H9 (cell line): ENCODE data around the gene EIF3A. TPM values are rescaled to one million over a fixed set of nuclear protein-coding genes. Genes with fewer than 3 reads are reported as not detected.

ENCODE experiments used
- DNase-seq: peaks from one replicate; pipeline ENCODE4 v3.0.0-alpha.2; 2017
- H2AFZ ChIP-seq: one replicate; pipeline ENCODE4 v1.6.1; 2013; ENCODE audit warnings: mild to moderate bottlenecking, low read length, control low read depth, moderate library complexity
- H2AK5ac ChIP-seq: 2 replicates; pipeline ENCODE4 v1.6.1; 2013; ENCODE audit warnings: low read length, control low read depth, mixed read lengths; ENCODE audit not compliant: insufficient read length
- H2BK120ac ChIP-seq: one replicate; pipeline ENCODE4 v1.6.1; 2013; ENCODE audit warnings: low read depth, mild to moderate bottlenecking, low read length, control low read depth, inconsistent platforms; ENCODE audit not compliant: poor library complexity, severe bottlenecking
- H2BK12ac ChIP-seq: 2 replicates; pipeline ENCODE4 v1.6.1; 2013; ENCODE audit warnings: low read length, control low read depth, mixed read lengths, low read depth; ENCODE audit not compliant: insufficient read length
- H2BK15ac ChIP-seq: 2 replicates; pipeline ENCODE4 v1.6.1; 2013; ENCODE audit warnings: low read depth, low read length, control low read depth
- H2BK20ac ChIP-seq: one replicate; pipeline ENCODE4 v1.6.1; 2013; ENCODE audit warnings: low read depth, mild to moderate bottlenecking, low read length, control low read depth, inconsistent platforms; ENCODE audit not compliant: poor library complexity, severe bottlenecking
- H2BK5ac ChIP-seq: 2 replicates; pipeline ENCODE4 v1.6.1; 2013; ENCODE audit warnings: low read length, control low read depth, mixed read lengths; ENCODE audit not compliant: insufficient read length
- H3K14ac ChIP-seq: 2 replicates; pipeline ENCODE4 v1.6.1; 2013; ENCODE audit warnings: low read length, control low read depth; ENCODE audit not compliant: insufficient read depth
- H3K18ac ChIP-seq: 2 replicates; pipeline ENCODE4 v1.6.1; 2013; ENCODE audit warnings: low read depth, mild to moderate bottlenecking, mixed read lengths, low read length, control low read depth; ENCODE audit not compliant: insufficient read length
- H3K23ac ChIP-seq: 2 replicates; pipeline ENCODE4 v1.6.1; 2013; ENCODE audit warnings: low read length, control low read depth, mixed read lengths, low read depth; ENCODE audit not compliant: insufficient read length
- H3K23me2 ChIP-seq: 2 replicates; pipeline ENCODE4 v1.6.1; 2013; ENCODE audit warnings: low read depth, mild to moderate bottlenecking, mixed read lengths, low read length, control low read depth; ENCODE audit not compliant: insufficient read length, poor library complexity, severe bottlenecking
- H3K27ac ChIP-seq: 2 replicates; pipeline ENCODE4 v1.5.1; 2013; ENCODE audit warnings: low read length, control low read depth, mixed read lengths, low read depth; ENCODE audit not compliant: insufficient read length
- H3K27me3 ChIP-seq: 2 replicates; pipeline ENCODE4 v1.6.1; 2013; ENCODE audit warnings: low read length, control low read depth, inconsistent platforms; ENCODE audit not compliant: insufficient read depth
- H3K4ac ChIP-seq: 2 replicates; pipeline ENCODE4 v1.6.1; 2013; ENCODE audit warnings: low read depth, mild to moderate bottlenecking, control low read depth, inconsistent platforms, low read length, moderate library complexity
- H3K4me1 ChIP-seq: 2 replicates; pipeline ENCODE4 v1.6.1; 2013; ENCODE audit warnings: low read length, control low read depth, inconsistent platforms; ENCODE audit not compliant: insufficient read depth
- H3K4me2 ChIP-seq: 2 replicates; pipeline ENCODE4 v1.6.1; 2013; ENCODE audit warnings: low read length, control low read depth, mixed read lengths; ENCODE audit not compliant: insufficient read length, insufficient read depth
- H3K56ac ChIP-seq: 2 replicates; pipeline ENCODE4 v1.6.1; 2013; ENCODE audit warnings: low read depth, mild to moderate bottlenecking, mixed read lengths, low read length, control low read depth; ENCODE audit not compliant: insufficient read length
- H3K79me1 ChIP-seq: 2 replicates; pipeline ENCODE4 v1.6.1; 2013; ENCODE audit warnings: low read depth, mild to moderate bottlenecking, moderate library complexity, low read length, control low read depth, inconsistent platforms; ENCODE audit not compliant: insufficient read depth, poor library complexity, severe bottlenecking
- H3K79me2 ChIP-seq: 2 replicates; pipeline ENCODE4 v1.6.1; 2013; ENCODE audit warnings: low read length, control low read depth, inconsistent platforms; ENCODE audit not compliant: insufficient read depth
- H3K9ac ChIP-seq: 2 replicates; pipeline ENCODE4 v1.6.1; 2013; ENCODE audit warnings: low read length, control low read depth, mixed read lengths; ENCODE audit not compliant: insufficient read length; ENCODE audit errors: extremely low read depth
- H3K9me3 ChIP-seq: one replicate; pipeline ENCODE4 v1.6.1; 2013; ENCODE audit warnings: low read depth, low read length, inconsistent platforms; ENCODE audit not compliant: control insufficient read depth
- H3T11ph ChIP-seq: one replicate; pipeline ENCODE4 v1.6.1; 2013; ENCODE audit warnings: mild to moderate bottlenecking, low read length, control low read depth, inconsistent platforms
- H4K20me1 ChIP-seq: one replicate; pipeline ENCODE4 v1.6.1; 2013; ENCODE audit not compliant: control insufficient read depth, insufficient read length, insufficient read depth
- H4K5ac ChIP-seq: 2 replicates; pipeline ENCODE4 v1.6.1; 2013; ENCODE audit warnings: low read depth, mild to moderate bottlenecking, mixed read lengths, low read length, control low read depth; ENCODE audit not compliant: insufficient read length
- H4K8ac ChIP-seq: replicated peaks from 2 replicates; pipeline ENCODE4 v1.6.1; 2013; ENCODE audit warnings: low read length, control low read depth, mixed read lengths, low read depth; ENCODE audit not compliant: insufficient read length
- H4K91ac ChIP-seq: 2 replicates; pipeline ENCODE4 v1.6.1; 2013; ENCODE audit warnings: low read depth, mild to moderate bottlenecking, moderate library complexity, mixed read lengths, low read length, control low read depth; ENCODE audit not compliant: insufficient read length
- H3K27ac Mint-ChIP-seq, 3 experiments: 2 replicates in 2 of 3; 3 replicates in 1 of 3; pipeline ENCODE4 v1.8.0; 2020 to 2021; ENCODE audit warnings: mixed read lengths in 3 of 3, mild to moderate bottlenecking in 1 of 3, moderate library complexity in 1 of 3
- H3K27me3 Mint-ChIP-seq: 2 replicates; pipeline ENCODE4 v1.8.0; 2021; ENCODE audit warnings: low read depth, mild to moderate bottlenecking, moderate library complexity, mixed read lengths
- H3K36me3 Mint-ChIP-seq, 3 experiments: 2 replicates in 2 of 3; 3 replicates in 1 of 3; pipeline ENCODE4 v1.8.0; 2020 to 2021; ENCODE audit warnings: low read depth in 3 of 3, mixed read lengths in 3 of 3; ENCODE audit not compliant: insufficient read depth in 1 of 3
- H3K4me1 Mint-ChIP-seq, 2 experiments: 2 replicates each; pipeline ENCODE4 v1.8.0; 2020; ENCODE audit warnings: mixed read lengths in 2 of 2
- H3K4me3 Mint-ChIP-seq, 2 experiments: 2 replicates in 1 of 2; 3 replicates in 1 of 2; pipeline ENCODE4 v1.8.0; 2020 to 2021; ENCODE audit warnings: mild to moderate bottlenecking in 2 of 2, mixed read lengths in 2 of 2, moderate library complexity in 1 of 2
- H3K9me3 Mint-ChIP-seq, 2 experiments: 2 replicates in 1 of 2; 3 replicates in 1 of 2; pipeline ENCODE4 v1.8.0; 2020; ENCODE audit warnings: mild to moderate bottlenecking in 2 of 2, mixed read lengths in 2 of 2, moderate library complexity in 1 of 2
- CTCF ChIP-seq: fragments of 200-600 bp; sonication (generic); conservative IDR thresholded peaks from 3 replicates; pipeline ENCODE4 v1.8.0; 2021; ENCODE audit warnings: antibody characterized with exemption, mild to moderate bottlenecking
- WGBS: extraction: QIAGEN DNeasy Blood & Tissue Kit; methylation state at CpG from one replicate; pipeline ENCODE4 v1.1.7; 2013; ENCODE audit warnings: missing lambda C conversion rate, low lambda C conversion rate, mixed read lengths; ENCODE audit not compliant: insufficient read length; ENCODE audit errors: extremely low coverage; 5-methylcytosine and 5-hydroxymethylcytosine counted together
- total RNA-seq: library from RNA; stranded (reverse); gene quantifications from 2 replicates; pipeline ENCODE4 v1.2.1, GENCODE V29; 2021

Gene EIF3A
- total RNA-seq, 1 experiment from 2014 or later, result 206 TPM

GRCh38 chr10:119087271-119087882, 6.8 kb upstream of the EIF3A start:
- Mint-ChIP-seq H3K4me1 (peaks cover 3 to 4% of the 10 kb centered on the region in 2 experiments), H3K27ac (no peak overlapping the region; a peak in 1 of 7 replicates), H3K4me3 (no peak overlapping the region), H3K9me3 (no peaks in the 10 kb centered on the region), H3K27me3 (peaks cover 5% of the 10 kb centered on the region; the same call in 1 of the 2 replicates), H3K36me3 (no peaks in the 10 kb centered on the region)
- Histone ChIP-seq H3K4ac (no peak overlapping the region), H4K5ac (no peak overlapping the region), H4K91ac (no peak overlapping the region), H3K14ac (no peak overlapping the region), H3K23ac (no peak overlapping the region), H3K27me3 (no peaks in the 10 kb centered on the region), H2AFZ (no peak overlapping the region), H3K4me2 (no peak overlapping the region), H3K4me1 (no peaks in the 10 kb centered on the region), H2BK120ac (no peak overlapping the region), H3K79me2 (no peaks in the 10 kb centered on the region), H3K9ac (no peak overlapping the region), H2BK5ac (no peak overlapping the region), H3K56ac (no peak overlapping the region), H2BK12ac (no peak overlapping the region), H2BK15ac (no peak overlapping the region), H3K79me1 (no peaks in the 10 kb centered on the region), H3T11ph (no peak overlapping the region), H3K27ac (no peak overlapping the region), H2AK5ac (no peak overlapping the region), H3K23me2 (no peaks in the 10 kb centered on the region), H4K8ac (no peak overlapping the region), H2BK20ac (no peak overlapping the region), H3K9me3 (no peaks in the 10 kb centered on the region), H3K18ac (no peak overlapping the region), H4K20me1 (no peaks in the 10 kb centered on the region)
- no peak for TF ChIP-seq CTCF
- WGBS, result no CpG with 5 or more reads among the region's 4 CpGs
- DNase-seq, result no peak
